ENCODE measurements around the gene TMUB1. TPM values are rescaled to one million over a fixed set of nuclear protein-coding genes. Genes with fewer than 3 reads are reported as not detected.

The TMUB1 gene
- total RNA-seq, 4 donors from 2014 or later: 58.5 to 61.7 (median 60.4) TPM

- 86% methylated on average over 7 of the region's 7 CpGs for WGBS, 2 donors
- intact Hi-C loops (cut with DNase I; ENCODE audit: low total_unique reads): no loop called here
These were observed 7.7 kb downstream of the TMUB1 start for GRCh38 chr7:151075662-151075971.

DNA sequence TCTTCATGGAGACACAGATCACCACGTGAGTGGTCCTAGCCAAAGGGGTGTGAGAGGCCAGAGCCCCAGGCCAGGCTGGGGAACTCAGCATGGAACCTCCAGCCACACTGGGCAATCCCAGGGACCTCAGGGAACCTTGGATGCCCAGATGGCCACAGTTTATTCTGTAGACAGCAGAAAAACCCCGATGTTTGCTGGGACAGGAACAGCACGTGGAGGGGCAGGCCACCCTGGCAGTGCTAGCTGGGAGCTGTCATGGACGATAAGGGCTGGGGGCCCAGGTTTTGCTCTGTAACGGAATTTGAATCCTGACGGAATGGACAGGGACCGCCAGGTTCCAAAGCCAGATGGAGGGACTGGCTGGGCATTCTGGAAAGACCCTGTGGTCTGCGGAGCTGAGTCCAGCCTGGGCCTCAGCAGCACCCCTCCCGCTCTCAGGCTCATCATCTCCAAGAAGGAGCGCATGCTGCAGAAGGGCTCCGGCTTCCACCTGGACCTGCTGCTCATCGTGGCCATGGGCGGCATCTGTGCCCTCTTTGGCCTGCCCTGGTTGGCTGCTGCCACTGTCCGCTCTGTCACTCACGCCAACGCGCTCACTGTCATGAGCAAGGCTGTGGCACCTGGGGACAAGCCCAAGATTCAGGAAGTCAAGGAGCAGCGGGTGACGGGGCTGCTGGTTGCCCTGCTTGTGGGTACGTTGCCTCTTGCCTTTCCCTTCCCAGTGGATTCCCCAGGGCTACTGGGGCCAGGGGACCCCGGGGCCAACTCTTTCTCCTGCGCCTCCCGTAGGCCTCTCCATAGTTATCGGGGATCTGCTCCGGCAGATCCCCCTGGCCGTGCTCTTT is 8.3 kb downstream of the TMUB1 start:
- TF ChIP-seq POLR2A (IDR thresholded peaks at IDR 0.05): no peak
- TF ChIP-seq, protein P1, sequence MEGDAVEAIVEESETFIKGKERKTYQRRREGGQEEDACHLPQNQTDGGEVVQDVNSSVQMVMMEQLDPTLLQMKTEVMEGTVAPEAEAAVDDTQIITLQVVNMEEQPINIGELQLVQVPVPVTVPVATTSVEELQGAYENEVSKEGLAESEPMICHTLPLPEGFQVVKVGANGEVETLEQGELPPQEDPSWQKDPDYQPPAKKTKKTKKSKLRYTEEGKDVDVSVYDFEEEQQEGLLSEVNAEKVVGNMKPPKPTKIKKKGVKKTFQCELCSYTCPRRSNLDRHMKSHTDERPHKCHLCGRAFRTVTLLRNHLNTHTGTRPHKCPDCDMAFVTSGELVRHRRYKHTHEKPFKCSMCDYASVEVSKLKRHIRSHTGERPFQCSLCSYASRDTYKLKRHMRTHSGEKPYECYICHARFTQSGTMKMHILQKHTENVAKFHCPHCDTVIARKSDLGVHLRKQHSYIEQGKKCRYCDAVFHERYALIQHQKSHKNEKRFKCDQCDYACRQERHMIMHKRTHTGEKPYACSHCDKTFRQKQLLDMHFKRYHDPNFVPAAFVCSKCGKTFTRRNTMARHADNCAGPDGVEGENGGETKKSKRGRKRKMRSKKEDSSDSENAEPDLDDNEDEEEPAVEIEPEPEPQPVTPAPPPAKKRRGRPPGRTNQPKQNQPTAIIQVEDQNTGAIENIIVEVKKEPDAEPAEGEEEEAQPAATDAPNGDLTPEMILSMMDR (IDR thresholded peaks at IDR 0.05): no peak
- DNase-seq (ENCODE audit: low spot score in 2 of 2): no peak
- intact Hi-C loops (cut with DNase I; ENCODE audit: low total_unique reads): no loop called here
- WGBS, 2 donors: 91 to 93% methylated on average over 22 to 26 of the region's 26 CpGs
- no peak overlapping the region for H3K4me3 ChIP-seq (ENCODE audit: low read depth, poor library complexity, severe bottlenecking)

More at GRCh38 chr7:151075662-151075971, 7.7 kb downstream of the TMUB1 start:
- H3K4me3 ChIP-seq (ENCODE audit: low read depth, poor library complexity, severe bottlenecking): no peak overlapping the region
- no peak for TF ChIP-seq POLR2A (IDR thresholded peaks at IDR 0.05)
- TF ChIP-seq, protein P1 (IDR thresholded peaks at IDR 0.05): no peak
- DNase-seq (ENCODE audit: low spot score in 2 of 2): no peak

- intact Hi-C loops (cut with DNase I; ENCODE audit: low total_unique reads): no loop called here
- no peak for TF ChIP-seq POLR2A (IDR thresholded peaks at IDR 0.05)
- TF ChIP-seq, protein P1 (IDR thresholded peaks at IDR 0.05): no peak
- H3K4me3 ChIP-seq (ENCODE audit: low read depth, poor library complexity, severe bottlenecking): no peak overlapping the region
- DNase-seq (ENCODE audit: low spot score in 2 of 2): no peak
- 85 to 86% methylated on average over 17 of the region's 17 CpGs for WGBS, 2 donors
These were observed 9.3 kb downstream of the TMUB1 start for GRCh38 chr7:151073990-151074389.

GRCh38 chr7:151071032-151071866 is 12.0 kb downstream of the TMUB1 start:
- WGBS, 2 donors: 92 to 93% methylated on average over 39 of the region's 39 CpGs
- H3K4me3 ChIP-seq (ENCODE audit: low read depth, poor library complexity, severe bottlenecking): no peak overlapping the region
- no peak for DNase-seq (ENCODE audit: low spot score in 2 of 2)
- intact Hi-C loops (cut with DNase I; ENCODE audit: low total_unique reads): no loop called here
- TF ChIP-seq, protein P1 (IDR thresholded peaks at IDR 0.05): no peak
- TF ChIP-seq POLR2A (IDR thresholded peaks at IDR 0.05): no peak

DNA sequence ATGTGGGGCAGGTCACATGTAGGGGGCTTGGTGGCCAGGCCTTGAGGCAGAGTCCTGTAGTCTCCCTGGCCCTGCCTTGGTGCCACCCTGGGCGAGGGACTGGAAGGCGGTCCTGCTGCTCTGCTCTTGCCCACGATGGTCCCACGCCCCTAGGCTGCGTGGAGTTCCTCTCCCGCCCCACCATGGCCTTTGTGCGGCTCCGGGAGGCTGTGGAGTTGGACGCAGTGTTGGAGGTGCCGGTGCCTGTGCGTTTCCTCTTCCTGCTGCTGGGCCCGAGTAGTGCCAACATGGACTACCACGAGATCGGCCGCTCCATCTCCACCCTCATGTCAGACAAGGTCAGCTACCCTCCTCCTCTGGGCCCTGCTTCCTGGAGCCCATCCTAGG is 12.7 kb downstream of the TMUB1 start:
- intact Hi-C loops (cut with DNase I; ENCODE audit: low total_unique reads): no loop called here
- TF ChIP-seq POLR2A (IDR thresholded peaks at IDR 0.05): no peak
- TF ChIP-seq, protein P1 (IDR thresholded peaks at IDR 0.05): no peak
- H3K4me3 ChIP-seq (ENCODE audit: low read depth, poor library complexity, severe bottlenecking): no peak overlapping the region
- DNase-seq (ENCODE audit: low spot score in 2 of 2): no peak
- WGBS, 2 donors: 78 to 97% methylated on average over 6 to 15 of the region's 15 CpGs

Data from lower leg skin (tissue), 4 donors.